Measurements from ENCODE around the gene LGALS3.

DNA sequence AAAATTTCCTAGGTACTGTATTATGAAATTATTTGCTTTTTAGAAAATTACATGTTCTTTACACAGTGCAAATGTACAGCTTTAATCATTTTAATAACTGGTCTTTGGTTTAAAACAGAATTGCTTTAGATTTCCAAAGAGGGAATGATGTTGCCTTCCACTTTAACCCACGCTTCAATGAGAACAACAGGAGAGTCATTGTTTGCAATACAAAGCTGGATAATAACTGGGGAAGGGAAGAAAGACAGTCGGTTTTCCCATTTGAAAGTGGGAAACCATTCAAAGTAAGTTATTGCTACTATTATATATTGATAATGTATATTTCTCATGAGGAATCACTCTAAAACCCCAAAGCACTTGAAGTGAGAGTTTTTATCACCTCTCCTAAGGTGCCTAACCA is 13.4 kb downstream of the LGALS3 start:
- no peak for TF ChIP-seq BHLHE40 (IDR thresholded peaks at IDR 0.05; ENCODE audit: borderline replicate concordance)
- no peak for TF ChIP-seq FOXM1 (IDR thresholded peaks at IDR 0.05; ENCODE audit: borderline replicate concordance)
- no peak for TF ChIP-seq SP1 (IDR thresholded peaks at IDR 0.05)
- no peak for TF ChIP-seq L3MBTL2 (conservative IDR thresholded peaks at IDR 0.05)
- TF ChIP-seq ELF4 (IDR thresholded peaks at IDR 0.05): no peak
- TF ChIP-seq TARDBP (IDR thresholded peaks at IDR 0.05): no peak
- TF ChIP-seq FOXK2 (IDR thresholded peaks at IDR 0.05): no peak
- no peak for TF ChIP-seq NFRKB (IDR thresholded peaks at IDR 0.05)
- no peak for TF ChIP-seq ARNT (IDR thresholded peaks at IDR 0.05)
